ENCODE measurements around the gene ITGA11. TPM values are rescaled to one million over a fixed set of nuclear protein-coding genes. Genes with fewer than 3 reads are reported as not detected.

ITGA11 gene
- total and polyA plus RNA-seq, 2 of the 13 experiments (the other 11 are each of a cell fraction or from before 2014, with no cell fraction given): not detected

GRCh38 chr15:68277603-68278344 lies 154.2 kb downstream of the ITGA11 start, which contains the start of gene FEM1B (continued):
- TF ChIP-seq HMGXB3 (CRISPR knock-in tag; IDR thresholded peaks at IDR 0.05; ENCODE audit: borderline replicate concordance): peak; percentile 88
- TF ChIP-seq, protein P1, sequence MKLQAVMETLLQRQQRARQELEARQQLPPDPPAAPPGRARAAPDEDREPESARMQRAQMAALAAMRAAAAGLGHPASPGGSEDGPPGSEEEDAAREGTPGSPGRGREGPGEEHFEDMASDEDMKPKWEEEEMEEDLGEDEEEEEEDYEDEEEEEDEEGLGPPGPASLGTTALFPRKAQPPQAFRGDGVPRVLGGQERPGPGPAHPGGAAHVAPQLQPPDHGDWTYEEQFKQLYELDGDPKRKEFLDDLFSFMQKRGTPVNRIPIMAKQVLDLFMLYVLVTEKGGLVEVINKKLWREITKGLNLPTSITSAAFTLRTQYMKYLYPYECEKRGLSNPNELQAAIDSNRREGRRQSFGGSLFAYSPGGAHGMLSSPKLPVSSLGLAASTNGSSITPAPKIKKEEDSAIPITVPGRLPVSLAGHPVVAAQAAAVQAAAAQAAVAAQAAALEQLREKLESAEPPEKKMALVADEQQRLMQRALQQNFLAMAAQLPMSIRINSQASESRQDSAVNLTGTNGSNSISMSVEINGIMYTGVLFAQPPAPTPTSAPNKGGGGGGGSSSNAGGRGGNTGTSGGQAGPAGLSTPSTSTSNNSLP (IDR thresholded peaks at IDR 0.05; ENCODE audit: low read depth, low read length): no peak
- TF ChIP-seq ZNF543 (CRISPR knock-in tag; IDR thresholded peaks at IDR 0.05): 0 out of 2 replicates have a peak, but pooled peaks have one; percentile 76
- TF ChIP-seq RELA (CRISPR knock-in tag; IDR thresholded peaks at IDR 0.05): no peak
- no peak for TF ChIP-seq USF2 (IDR thresholded peaks at IDR 0.05; ENCODE audit: low read depth, low read length)
- 0 out of 2 replicates have a peak, but pooled peaks have one; percentile 34 for TF ChIP-seq USF2 (CRISPR knock-in tag; IDR thresholded peaks at IDR 0.05; ENCODE audit: borderline replicate concordance)
- TF ChIP-seq SETDB1 (CRISPR knock-in tag; IDR thresholded peaks at IDR 0.05; ENCODE audit: borderline replicate concordance): no peak
- TF ChIP-seq ZBTB20 (CRISPR knock-in tag; IDR thresholded peaks at IDR 0.05; ENCODE audit: borderline replicate concordance, low read depth): peak; percentile 84
- TF ChIP-seq CTCF (CRISPR knock-in tag; IDR thresholded peaks at IDR 0.05): no peak; the same call in 1 of the 2 replicates
- peak; percentile 95 for TF ChIP-seq DMAP1 (CRISPR knock-in tag; IDR thresholded peaks at IDR 0.05)
- TF ChIP-seq, protein P2, sequence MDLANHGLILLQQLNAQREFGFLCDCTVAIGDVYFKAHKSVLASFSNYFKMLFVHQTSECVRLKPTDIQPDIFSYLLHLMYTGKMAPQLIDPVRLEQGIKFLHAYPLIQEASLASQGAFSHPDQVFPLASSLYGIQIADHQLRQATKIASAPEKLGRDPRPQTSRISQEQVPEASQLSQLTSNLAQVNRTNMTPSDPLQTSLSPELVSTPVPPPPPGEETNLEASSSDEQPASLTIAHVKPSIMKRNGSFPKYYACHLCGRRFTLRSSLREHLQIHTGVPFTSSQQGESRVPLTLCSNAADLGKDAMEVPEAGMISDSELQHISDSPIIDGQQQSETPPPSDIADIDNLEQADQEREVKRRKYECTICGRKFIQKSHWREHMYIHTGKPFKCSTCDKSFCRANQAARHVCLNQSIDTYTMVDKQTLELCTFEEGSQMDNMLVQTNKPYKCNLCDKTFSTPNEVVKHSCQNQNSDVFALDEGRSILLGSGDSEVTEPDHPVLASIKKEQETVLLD (CRISPR knock-in tag; IDR thresholded peaks at IDR 0.05; ENCODE audit: low read depth): peak; percentile 95
- TF ChIP-seq, protein P3, sequence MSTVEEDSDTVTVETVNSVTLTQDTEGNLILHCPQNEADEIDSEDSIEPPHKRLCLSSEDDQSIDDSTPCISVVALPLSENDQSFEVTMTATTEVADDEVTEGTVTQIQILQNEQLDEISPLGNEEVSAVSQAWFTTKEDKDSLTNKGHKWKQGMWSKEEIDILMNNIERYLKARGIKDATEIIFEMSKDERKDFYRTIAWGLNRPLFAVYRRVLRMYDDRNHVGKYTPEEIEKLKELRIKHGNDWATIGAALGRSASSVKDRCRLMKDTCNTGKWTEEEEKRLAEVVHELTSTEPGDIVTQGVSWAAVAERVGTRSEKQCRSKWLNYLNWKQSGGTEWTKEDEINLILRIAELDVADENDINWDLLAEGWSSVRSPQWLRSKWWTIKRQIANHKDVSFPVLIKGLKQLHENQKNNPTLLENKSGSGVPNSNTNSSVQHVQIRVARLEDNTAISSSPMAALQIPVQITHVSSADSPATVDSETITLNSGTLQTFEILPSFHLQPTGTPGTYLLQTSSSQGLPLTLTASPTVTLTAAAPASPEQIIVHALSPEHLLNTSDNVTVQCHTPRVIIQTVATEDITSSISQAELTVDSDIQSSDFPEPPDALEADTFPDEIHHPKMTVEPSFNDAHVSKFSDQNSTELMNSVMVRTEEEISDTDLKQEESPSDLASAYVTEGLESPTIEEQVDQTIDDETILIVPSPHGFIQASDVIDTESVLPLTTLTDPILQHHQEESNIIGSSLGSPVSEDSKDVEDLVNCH (CRISPR knock-in tag; IDR thresholded peaks at IDR 0.05): no peak
- TF ChIP-seq MAX (IDR thresholded peaks at IDR 0.05): peak; percentile 75
